ENCODE measurements around the gene RNF125.

GRCh38 chr18:31998880-31999412 lies 19.7 kb upstream of the RNF125 start:
- TF ChIP-seq CTCF (IDR thresholded peaks at IDR 0.05), result no peak
- no peak for TF ChIP-seq POLR2A (IDR thresholded peaks at IDR 0.05)

Measured in stomach (tissue), 4 donors.